ENCODE measurements around the gene P2RX1.

DNA sequence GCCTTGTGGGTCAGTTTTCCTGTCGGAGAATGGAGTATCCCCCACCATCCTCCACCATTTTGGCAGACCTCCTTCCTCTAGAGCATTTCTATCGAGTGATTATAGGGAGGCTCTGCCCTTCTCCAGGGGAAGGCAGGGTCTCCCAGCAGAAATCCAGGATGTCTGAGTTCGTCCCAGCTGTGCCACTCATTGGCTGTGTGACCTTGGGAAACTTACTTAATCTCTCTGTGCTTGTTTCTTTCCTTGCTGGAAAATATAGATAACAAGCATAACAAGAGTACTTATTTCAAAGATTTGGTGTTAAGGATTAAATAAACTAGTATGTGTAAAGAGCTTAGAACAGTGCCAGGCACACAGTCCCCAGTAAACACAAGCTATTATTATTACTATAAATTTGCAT lies 33.2 kb upstream of the P2RX1 start:
- TF ChIP-seq POLR2A (IDR thresholded peaks at IDR 0.05; ENCODE audit: low read depth, low read length) (no peak), SPI1 (IDR thresholded peaks at IDR 0.05; ENCODE audit: low read depth, low read length) (no peak), POLR2AphosphoS5 (IDR thresholded peaks at IDR 0.05; ENCODE audit: low read depth, low read length) (no peak)

Measured in GM12891 (cell line).